HS-27A (cell line): ENCODE results near the gene GRIP1.

Experiments used
- DNase-seq: peaks from one replicate; pipeline ENCODE4 v3.0.0-alpha.2; 2012; ENCODE audit warnings: low read depth, missing footprints

The GRIP1 gene

DNA sequence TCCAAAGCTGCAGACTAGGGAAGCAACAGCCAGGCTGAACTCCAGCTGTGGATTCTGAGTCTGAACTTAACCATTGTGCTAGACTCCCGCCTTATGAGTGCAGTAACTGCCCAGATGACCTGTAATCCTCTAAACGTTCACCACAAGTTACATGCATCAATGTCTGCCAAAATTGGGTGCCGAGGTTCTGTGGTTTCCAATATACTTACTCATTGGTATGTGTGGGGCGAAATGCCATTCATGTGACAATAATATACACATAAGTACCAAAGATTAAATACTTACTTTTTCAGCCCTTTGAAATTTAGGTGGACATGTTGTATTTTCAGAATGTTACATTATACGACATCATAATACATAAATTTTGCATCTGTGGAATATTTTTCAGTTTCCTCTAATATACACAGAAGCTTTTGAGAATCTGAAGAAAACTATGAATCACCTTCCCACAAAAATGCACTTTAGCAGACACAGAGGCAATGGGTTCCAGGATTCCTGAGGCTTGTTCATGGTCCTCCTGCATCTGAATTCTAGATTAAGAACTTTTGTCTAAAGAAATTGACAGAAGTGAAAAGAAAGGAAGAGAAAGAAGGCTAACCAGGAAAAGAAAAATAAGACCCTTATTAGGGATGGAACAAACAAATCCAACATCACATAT is 31.7 kb downstream of the GRIP1 start:
- DNase-seq = peak; percentile 94

DNA sequence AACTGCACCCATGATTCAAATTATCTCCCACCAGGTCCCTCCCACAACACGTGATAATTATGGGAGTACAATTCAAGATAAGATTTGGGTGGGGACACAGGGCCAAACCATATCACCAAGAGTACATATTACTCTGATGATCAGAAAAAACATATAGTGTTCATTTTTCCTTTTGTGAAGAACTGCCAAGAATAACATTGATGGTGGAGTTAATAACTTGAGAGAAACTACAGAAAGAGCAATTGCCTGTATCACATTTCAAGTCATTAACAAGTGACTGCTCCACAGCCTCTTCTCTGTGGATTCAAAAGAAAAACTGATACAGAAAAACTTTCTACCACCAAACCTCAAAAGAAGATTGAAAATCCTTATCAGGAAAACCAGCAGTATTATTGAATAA is 34.7 kb downstream of the GRIP1 start:
- no peak for DNase-seq

DNA sequence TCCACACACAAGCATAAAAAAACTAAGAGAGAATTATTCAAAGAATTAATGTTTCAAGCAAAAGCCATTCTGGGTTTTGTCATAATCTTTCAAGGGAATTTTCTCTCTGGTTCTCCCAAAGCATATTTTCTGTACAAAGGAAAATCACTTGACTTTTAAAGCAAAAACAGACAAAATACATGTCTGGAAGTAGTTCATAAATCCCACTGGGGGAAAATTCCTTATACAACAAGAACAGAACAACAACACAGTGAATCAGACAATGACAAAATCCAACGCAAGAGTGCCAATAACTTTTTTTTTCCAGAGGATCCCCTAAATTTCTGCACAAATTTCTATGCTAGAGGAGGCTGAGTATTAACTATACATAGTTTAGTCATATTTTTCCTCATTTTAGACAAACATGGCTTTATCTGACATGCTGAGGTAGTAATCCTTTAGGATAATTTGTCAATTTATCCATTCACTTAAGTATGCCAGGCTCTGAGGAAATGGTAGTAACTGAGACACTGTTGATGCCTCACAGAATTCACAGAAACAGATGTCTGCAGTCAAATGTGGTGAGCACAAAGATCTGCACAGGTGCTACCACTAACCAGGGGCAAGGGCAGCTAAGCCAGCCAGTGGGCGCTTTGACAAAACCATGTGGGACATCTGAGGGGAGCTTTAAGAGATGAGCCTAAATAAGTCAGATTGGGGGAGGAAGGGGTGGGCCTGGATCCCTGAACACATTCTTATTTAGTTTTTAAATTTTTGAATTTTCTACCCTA is 38.0 kb downstream of the GRIP1 start:
- DNase-seq = no peak

DNA sequence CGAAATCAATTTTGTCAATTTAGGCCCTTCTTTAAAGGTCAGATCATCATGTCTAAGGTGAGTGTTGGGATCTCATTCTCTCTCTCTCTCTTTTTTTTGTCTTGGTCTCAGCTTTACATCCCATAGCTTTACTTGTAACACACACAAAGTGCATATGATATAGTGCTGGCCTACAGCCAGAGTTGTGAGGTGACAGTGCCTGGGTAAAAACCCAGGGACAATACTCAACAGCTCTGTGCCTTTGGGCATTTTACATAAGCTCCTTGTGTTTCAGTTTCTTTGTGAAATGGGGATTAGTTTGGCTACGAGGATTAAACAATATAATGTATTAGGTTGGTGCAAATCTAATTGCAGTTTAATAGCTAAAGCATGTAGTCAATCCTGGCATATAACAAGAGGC is 40.2 kb downstream of the GRIP1 start:
- DNase-seq = no peak

DNA sequence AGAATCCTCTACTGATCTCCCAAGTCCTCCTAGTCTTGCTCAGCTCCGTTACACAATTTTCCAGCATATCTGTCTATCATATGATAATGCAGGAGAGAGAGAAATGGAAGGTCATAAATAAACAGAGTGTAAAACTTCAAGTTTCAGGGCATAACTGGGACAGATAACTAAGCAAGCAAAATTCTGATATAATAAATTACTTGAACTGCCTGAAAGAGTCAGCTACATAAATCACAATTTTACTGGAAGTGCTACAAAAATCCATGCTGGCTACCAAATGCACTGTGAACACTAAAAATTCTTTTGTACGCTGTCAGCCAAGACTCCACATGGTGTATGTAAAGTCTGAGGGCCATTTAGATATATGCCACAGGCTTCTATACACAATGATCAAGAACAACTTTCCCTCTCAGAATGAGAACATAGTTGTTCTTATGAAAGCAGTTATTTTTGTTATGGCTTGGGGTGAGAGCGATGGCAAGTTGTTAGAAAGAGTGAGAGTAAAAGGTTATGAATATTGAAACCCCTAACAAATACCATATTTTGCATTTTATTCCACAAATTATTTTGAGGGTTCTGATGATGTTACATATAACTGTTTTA is 41.1 kb downstream of the GRIP1 start:
- DNase-seq = no peak

DNA sequence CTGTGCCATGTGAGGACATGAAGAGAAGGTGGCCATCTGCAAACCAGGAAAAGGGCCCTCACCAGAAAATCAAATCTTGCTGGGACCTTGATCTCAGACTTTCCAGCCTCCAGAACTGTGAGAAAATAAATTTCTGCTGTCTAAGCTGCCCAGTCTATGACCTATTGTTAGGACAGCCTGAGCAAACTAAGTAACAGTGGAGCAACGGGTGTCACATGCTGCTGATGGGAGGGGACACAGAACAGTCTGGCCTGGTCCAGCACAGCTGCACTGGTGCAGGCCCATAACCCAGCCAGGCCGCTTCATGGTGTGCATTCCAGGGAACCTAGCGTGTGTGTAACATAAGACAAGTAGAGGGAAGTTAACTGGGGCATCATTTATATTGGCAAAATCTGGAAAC is 42.1 kb downstream of the GRIP1 start:
- DNase-seq = no peak

DNA sequence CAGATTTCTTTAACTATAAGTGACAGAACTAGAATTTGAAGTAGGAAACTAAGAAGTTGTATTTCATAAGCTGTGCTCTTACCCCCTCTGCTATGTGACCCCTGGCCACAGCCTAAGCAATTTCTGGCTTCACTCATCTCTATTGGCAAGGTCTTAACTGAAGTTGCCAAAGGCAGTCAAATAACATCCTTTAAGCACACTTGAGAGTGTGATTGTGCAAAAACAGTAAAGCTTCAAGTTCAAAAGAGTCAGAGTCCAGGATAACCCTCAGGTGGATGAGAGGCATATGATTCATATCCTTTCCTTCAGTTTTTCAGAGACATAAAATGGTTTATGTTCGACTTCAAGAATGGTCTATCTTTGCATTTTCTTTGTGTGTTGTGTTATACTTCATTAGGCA is 45.2 kb downstream of the GRIP1 start:
- no peak for DNase-seq

DNA sequence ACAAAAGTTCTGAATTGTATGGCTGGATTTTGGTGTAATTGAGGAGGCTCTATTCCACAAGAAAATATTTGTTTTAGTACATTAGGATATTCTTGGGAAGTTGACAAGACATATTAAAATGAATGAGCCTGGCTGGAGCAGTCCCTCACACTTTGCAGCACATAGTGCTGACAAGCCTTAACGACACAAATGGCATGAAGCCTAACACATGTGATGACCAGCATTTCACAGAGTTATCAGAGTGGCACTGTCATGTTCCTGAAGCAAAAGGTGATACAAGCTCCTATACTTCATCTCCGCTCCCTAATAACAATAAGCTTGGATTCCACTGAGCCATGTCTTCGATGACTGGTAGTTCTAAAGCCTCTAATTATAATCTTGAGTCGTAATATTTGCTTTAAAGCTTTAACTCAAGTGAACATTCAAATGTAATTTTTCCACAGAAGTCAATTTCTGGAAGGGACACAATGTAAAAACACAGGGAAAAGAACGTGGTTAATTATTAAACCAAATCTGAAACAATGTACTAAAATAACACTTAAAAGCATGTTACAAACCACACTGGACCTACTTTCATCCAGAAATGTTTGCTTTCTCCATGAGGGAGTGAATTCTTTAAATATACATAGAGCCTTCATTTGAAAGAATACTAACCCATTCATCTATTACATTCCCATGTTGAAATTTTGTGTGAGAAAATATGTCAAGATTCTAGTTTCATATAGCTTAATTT is 49.6 kb downstream of the GRIP1 start:
- DNase-seq = no peak

DNA sequence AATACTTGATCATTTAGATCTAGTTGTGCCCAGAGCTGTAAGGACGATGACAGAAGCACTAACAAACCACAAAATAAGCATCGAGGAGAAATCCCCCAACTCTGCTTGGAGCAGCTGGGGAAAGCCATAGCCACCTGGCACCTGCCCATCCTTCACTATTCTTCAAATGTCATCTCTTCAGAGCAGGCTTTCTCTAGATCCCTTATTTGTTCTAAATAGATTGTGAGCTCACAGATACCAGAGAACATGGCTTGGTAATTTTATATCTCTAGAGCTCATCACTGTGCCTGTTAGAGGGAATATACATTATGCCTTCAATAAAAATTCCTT is 50.9 kb downstream of the GRIP1 start:
- no peak for DNase-seq

DNA sequence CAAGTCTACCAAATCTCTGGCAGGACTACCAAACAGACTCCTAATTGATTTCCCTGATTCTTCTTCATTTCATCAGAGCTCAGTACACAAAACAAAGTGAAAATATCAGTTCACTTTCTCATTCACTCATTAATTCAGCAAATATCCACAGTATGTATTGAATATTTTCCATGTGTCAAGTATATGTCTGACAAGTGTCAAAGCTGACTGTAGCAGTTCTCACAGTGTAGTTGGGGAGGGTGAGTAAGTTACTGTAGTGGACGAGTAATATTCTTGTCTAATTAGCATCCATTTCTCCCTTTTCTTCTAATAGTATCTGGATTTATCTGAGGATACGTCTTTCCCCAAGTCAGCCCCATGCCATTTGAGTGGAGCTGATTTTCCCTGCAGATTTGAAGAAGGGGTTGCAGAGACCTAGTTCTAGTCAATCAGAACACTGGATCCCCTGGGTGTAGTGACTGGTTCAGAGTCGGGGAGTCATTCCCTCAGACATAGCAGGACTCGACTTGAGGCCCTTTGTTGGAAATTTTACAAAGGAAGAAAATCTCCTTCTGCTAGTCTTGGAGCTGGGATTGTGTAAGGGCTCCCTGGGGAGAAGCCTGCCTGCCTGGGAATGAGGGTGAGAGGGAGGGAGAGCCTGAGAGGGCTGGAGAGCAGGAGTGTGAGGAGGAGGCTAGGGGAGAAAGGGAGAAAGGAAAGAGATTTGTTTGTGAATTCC is 51.4 kb downstream of the GRIP1 start:
- no peak for DNase-seq

DNA sequence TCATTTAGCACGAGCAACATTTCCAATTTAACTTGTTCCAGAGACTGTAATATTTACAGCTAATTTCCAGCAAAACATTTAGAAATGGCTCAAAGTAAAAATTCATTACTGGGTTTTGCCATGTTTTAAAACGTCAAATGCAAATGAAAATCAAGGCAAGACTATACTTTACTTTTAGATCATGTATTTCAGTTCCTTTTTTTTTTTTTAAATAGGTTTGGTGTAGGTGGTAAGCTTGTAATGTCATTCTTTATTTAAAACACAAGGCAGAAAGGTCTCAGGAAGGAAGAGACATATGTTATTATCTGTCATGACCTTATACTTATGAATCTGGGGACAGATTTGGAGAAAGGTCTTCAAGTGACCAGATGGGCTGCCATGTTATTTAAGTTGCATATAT is 54.1 kb downstream of the GRIP1 start:
- DNase-seq = no peak

DNA sequence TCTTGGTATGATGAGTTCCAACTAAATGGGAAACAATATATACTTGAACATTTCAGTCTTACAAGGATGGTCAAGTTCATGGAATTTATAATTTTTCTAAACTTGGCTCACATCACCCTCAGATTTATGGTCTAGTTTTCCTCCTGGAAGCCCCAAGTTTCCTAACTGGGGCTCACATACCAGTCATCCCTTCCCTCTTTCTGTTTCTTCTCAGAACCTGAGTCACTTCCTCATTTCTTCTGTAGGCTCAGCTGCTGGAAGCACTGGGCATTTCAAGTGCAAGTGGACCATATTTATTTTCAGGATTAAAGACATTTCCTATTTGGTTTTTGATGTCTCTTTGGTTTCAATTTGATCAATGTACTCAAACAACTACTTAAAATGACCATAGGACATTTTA is 55.4 kb downstream of the GRIP1 start:
- DNase-seq = no peak

DNA sequence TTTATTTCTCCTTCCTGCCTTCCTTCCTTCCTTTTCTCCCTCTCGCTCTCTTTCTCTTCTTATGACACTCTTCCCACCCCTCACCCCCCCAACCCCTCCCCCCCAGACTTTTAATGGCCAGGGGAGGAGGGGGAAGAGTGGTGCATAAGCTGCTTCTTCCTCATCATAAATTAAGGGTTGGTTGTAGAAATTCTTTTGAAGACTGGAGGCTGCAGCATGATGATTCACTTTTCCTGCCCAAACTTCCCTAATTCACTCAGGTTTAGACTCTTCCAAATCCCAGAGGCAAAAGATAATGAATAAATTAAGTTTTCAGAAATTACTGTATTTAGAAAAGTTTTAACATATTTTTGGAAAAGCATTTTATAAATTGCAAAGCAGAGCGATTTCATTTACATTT is 58.2 kb downstream of the GRIP1 start:
- DNase-seq = no peak

DNA sequence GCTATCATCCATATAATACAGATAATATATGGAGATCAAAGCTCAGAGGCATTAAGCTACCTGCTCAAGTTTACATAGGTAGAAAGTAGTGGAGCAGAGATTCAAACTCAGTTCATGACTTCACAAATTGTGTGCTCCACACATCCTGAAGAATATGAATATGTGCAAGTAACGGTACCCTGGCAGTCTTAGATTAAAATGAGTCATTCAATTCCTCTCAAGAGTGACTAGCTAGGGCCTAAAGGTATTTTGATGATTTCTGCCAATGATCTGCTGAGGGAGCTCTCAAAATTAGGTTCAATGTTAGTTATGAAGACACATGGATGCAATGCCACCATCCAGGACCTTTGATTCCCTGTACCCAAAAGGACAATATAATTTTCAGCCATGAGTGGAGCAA is 58.9 kb downstream of the GRIP1 start:
- DNase-seq = no peak

DNA sequence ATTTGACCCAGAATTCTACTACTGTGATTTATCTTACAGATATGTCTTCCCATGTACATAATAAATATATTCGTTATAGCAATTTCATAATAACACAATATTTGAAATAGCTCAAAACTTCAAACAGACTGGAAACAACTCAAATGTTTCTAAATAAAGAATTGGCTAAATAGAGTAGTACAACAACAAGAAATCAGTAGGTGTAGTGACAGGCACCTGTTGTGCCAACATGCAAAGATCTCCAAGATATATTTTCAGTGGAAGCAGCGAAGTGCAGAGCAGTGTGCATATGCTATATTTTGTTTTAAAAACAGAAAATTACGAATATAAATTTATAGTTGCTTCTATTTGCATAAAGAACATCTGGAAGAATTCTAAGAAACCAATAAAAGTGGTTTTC is 60.9 kb downstream of the GRIP1 start:
- DNase-seq = no peak

DNA sequence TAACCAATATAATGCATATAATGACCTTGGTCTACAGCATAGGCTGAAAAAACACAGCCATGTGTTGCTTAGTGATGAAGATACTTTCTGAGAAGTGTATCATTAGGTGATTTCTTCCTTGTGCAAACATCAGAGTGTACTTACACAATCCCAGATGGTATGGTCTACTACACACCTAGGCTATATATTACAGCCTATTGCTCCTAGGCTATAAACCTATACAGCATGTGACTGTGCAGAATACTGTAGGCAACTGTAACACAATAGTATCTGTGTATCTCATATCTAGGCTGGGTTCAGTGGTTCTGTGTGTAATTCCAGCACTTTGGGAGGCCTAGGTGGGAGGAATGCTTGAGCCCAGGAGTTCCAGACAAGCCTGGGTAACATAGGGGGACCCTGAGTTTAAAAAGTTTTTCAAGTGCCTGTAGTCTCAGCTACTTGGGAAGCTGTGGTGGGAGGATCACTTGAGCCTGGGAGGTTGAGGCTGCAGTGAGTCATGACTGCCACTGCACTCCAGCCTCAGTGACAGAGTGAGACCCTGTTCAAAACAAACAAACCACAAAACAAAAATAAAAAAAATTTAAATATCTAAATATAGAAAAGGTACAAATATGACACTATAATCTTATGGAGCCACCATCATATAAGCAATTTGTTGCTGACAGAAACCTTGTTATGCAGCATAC is 66.6 kb downstream of the GRIP1 start:
- DNase-seq = no peak

DNA sequence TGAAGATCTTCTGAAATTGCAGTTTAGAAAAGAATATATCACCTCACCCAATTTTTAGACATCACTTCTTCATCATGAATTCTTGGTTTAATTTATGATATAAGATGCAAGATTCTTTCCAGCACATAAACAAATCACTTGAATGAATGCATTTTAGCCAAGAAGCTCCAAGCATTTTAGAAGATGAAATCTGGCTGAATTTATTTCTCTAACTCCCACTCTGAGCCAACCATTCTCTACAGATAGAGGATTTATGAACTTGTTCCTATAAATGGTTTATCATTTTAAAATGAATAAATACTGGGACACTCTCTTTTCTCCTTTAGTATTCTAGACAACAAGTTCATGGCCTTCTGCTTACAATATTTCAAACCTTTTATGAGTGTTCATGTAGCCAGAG is 71.7 kb downstream of the GRIP1 start:
- DNase-seq = no peak

DNA sequence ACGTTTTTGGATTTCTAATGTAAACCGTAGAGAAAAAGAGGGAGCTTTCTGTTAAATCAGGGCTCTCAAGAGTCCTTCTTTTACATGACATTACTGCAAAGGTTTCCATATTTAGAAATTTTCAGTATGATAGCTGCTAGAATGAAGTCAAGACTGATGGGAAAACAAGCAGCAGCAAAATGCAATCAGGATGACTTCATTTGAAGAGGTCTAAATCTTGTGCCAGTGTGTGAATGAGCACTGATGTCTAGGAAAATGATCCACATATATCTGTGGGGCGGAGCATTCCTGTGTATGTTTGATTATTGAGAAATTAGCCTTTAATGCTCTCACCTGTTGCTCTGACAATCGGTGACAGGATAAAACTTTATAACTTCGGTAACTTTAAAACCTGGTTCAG is 73.6 kb downstream of the GRIP1 start:
- no peak for DNase-seq

DNA sequence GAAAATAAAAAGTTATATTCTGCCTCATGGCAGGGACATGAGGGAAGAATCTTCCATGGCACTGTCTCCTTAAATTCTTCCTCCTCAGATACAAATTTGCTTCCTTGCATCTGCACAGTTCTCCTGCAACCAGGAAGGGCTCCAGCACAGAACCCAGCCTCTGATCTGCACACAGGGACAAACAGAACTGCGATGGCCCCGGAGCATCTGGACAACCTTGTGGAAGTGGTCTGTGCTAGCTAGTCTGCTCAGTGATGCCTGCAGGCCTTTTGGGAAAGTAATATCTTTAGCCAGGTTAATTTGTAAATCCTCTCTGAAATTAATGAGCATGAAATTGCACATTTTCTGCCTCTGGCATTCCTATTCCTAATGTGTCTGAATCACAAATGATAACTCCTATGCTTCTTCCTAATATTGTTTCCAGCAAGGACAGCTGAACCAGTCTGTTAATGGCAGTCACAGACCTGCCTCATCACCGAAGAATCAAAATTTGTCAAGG is 74.8 kb downstream of the GRIP1 start:
- no peak for DNase-seq

DNA sequence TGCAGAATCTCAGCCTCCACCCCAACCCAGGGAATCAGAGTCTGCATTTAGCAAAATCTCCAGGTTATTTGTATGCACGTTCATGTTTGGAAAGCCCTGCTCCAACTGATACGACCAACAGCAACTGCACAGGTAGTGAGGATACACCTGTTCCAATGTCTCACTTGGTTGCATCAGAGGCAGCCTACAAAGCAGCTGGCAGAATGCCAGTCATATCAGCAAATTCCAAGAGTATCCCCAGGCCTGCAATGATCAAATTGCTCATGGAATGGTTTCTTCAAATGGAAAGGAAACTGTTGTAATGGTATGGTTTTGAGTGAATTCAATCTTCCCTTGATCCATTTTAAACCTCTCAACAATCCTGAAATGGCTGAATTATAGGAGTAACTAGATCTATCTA is 75.4 kb downstream of the GRIP1 start:
- DNase-seq = no peak

DNA sequence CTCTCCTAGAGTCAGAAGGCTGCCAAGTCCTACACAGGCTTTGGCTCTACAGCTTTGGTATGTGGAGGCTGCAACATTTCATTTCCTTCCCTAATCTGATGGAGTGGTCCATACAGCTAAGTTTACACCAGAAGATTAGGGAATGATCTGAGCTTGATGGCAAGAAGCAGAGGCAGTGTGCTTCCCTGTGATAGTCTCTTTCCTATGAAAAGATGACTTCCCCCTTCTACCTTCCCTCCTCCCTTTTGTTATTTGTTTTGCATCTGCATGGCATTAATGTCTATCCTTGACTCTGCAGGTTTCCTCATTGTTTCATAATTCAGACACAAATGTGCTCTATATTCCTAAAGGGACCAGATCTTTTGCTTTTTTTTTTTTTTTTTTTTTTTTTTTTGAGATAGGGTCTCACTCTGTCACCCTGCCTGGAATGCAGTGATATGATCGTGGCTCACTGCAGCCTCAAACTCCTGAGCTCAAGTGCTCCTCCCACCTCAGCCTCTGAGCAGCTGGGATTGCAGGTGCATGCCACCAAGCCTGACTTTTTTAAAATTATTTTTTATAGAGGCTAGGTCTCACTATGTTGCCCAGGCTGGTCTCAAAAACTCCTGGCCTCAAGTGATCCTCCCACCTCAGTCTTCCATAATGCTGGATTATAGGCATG is 76.3 kb downstream of the GRIP1 start:
- no peak for DNase-seq
